ENCODE data around the gene FGD2. TPM values are rescaled to one million over a fixed set of nuclear protein-coding genes. Genes with fewer than 3 reads are reported as not detected.

The FGD2 gene
- total RNA-seq, 1 experiment from 2014 or later, result 0.10 TPM

DNA sequence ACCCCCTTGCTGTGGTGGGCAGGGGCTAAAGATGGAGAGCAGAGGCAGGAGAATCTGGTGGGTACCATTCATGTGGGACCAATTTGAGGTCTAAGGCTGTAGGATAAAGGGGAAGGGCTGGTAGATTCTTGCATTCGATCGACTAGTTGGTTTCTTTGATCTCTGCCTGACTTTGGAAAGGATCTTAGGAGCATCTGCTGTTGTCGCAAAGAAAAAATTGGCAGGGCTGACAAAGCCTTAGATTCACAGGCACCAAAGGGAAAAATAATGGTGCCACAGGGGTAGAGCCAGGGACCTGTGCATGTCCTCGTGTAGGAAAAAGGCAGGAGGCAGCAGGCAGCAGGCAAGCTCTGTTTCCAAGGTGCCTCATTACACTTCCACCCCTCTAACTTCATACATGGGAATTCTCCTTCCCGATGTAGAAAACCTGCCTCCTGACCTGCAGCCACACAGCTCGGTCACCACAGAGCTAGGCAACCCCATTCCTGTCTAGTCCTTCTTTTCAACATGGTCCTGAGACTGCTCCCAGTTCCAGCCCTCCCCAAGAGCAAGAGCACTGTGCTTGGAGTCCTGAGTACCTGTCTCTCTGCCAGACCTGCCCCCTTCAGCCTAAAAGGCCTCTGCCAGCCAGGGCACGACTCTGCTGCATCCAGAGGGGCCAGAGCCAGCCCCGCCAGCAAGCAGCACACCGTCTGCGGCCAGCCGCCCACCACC, 71.9 kb downstream of the FGD2 start:
- no peak overlapping the region for H3K4me3 ChIP-seq (replicated peaks in 1 of 2; ENCODE audit: low read depth in 1 of 2, low read length in 2 of 2)
- H4K20me1 ChIP-seq (ENCODE audit: insufficient read depth), result no peaks in the 10 kb centered on the region
- H3K4me1 ChIP-seq (ENCODE audit: control insufficient read depth in 1 of 2, insufficient read depth in 2 of 2, low read length in 2 of 2), result peaks cover 0 to 4% of the 10 kb centered on the region in 2 experiments; a peak in 2 of 4 replicates
- no peaks in the 10 kb centered on the region for H3K36me3 ChIP-seq (ENCODE audit: control insufficient read depth in 1 of 2, insufficient read depth in 2 of 2, low read length in 2 of 2)
- no peak overlapping the region for H3K4me2 ChIP-seq (ENCODE audit: low read length)
- no peaks in the 10 kb centered on the region for H3K79me2 ChIP-seq (ENCODE audit: insufficient read depth, low read length)
- ATAC-seq (no peak), DNase-seq (ENCODE audit: low read depth, low spot score) (no peak)
- CTCF ChIA-PET, result no interaction called here
- no peak overlapping the region for H3K9ac ChIP-seq (ENCODE audit: low read length)
- intact Hi-C loops (cut with micrococcal nuclease), result no loop called here
- no peaks in the 10 kb centered on the region for H3K27me3 ChIP-seq (ENCODE audit: insufficient read depth, low read length)
- H3K9me3 ChIP-seq (ENCODE audit: control insufficient read depth in 1 of 2, insufficient read depth in 1 of 2, low read depth in 1 of 2, low read length in 2 of 2), result no peaks in the 10 kb centered on the region
- BruUV-seq (replicated peaks), result no TSS peak
- POLR2A ChIA-PET, result interaction anchor here (0.7 kb wide), 1 partner anchor 31 kb away, joined by 3 read pairs; no protein-coding TSS in a partner anchor
- RAD21 ChIA-PET (ENCODE audit: low non-redundant PET in 1 of 2, low total read pairs in 2 of 2, uncharacterized antibody in 2 of 2, unreplicated experiment in 2 of 2), result no interaction called here
- H2AFZ ChIP-seq (ENCODE audit: low read depth, low read length, poor library complexity, severe bottlenecking), result no peak overlapping the region
- TF ChIP-seq EGR1 (IDR thresholded peaks at IDR 0.05; ENCODE audit: low read depth), result no peak
- TF ChIP-seq, protein P1, sequence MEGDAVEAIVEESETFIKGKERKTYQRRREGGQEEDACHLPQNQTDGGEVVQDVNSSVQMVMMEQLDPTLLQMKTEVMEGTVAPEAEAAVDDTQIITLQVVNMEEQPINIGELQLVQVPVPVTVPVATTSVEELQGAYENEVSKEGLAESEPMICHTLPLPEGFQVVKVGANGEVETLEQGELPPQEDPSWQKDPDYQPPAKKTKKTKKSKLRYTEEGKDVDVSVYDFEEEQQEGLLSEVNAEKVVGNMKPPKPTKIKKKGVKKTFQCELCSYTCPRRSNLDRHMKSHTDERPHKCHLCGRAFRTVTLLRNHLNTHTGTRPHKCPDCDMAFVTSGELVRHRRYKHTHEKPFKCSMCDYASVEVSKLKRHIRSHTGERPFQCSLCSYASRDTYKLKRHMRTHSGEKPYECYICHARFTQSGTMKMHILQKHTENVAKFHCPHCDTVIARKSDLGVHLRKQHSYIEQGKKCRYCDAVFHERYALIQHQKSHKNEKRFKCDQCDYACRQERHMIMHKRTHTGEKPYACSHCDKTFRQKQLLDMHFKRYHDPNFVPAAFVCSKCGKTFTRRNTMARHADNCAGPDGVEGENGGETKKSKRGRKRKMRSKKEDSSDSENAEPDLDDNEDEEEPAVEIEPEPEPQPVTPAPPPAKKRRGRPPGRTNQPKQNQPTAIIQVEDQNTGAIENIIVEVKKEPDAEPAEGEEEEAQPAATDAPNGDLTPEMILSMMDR (IDR thresholded peaks at IDR 0.05 in 2 of 3, conservative IDR thresholded peaks at IDR 0.05 in 1 of 3; ENCODE audit: borderline replicate concordance in 1 of 3, insufficient read depth in 1 of 3, low read depth in 2 of 3, low read length in 2 of 3), result no peak
- no peak for TF ChIP-seq YY1 (IDR thresholded peaks at IDR 0.05; ENCODE audit: extremely low read depth, insufficient replicate concordance, low read depth, low read length)
- TF ChIP-seq JUND (IDR thresholded peaks at IDR 0.05), result no peak
- no peak for TF ChIP-seq RAD21 (IDR thresholded peaks at IDR 0.05; ENCODE audit: low read depth)
- TF ChIP-seq ZBTB33 (IDR thresholded peaks at IDR 0.05; ENCODE audit: extremely low read depth, insufficient replicate concordance, low read length), result no peak
- no peak for TF ChIP-seq FOSL1 (IDR thresholded peaks at IDR 0.05; ENCODE audit: low read depth)
- TF ChIP-seq SRF (IDR thresholded peaks at IDR 0.05; ENCODE audit: low read depth), result no peak
- TF ChIP-seq SP1 (IDR thresholded peaks at IDR 0.05; ENCODE audit: low read depth), result no peak
- no peak for TF ChIP-seq ELF1 (IDR thresholded peaks at IDR 0.05; ENCODE audit: borderline replicate concordance, low read depth)
- no peak for TF ChIP-seq CEBPB (IDR thresholded peaks at IDR 0.05; ENCODE audit: low read depth)
- no peak for TF ChIP-seq EZH2phosphoT487 (IDR thresholded peaks at IDR 0.05; ENCODE audit: borderline replicate concordance)
- TF ChIP-seq MAX (IDR thresholded peaks at IDR 0.05), result no peak
- TF ChIP-seq CBX3 (IDR thresholded peaks at IDR 0.05; ENCODE audit: low read depth), result no peak
- H3K9me2 ChIP-seq (ENCODE audit: insufficient read depth), result no peaks in the 10 kb centered on the region
- H3K27ac ChIP-seq (ENCODE audit: low read depth, low read length), result no peak overlapping the region
